HG02588 (cell line): ENCODE data around the gene MAPKAPK5.
"Not testable (repeated sequence)": the region's sequence is repeated elsewhere in the genome, so short reads cannot be mapped to it uniquely, and the experiment has no call there.

ENCODE experiments used
- ATAC-seq: cut with Tn5 transposase; IDR thresholded peaks from one replicate; pipeline ENCODE4 v1.9.1; 2021; ENCODE audit warnings: mild to moderate bottlenecking, moderate library complexity; ENCODE audit not compliant: unreplicated experiment

The MAPKAPK5 gene

GRCh38 chr12:111881716-111882115 lies 39.7 kb downstream of the MAPKAPK5 start:
- ATAC-seq = no peak

- ATAC-seq = no peak
Measured at GRCh38 chr12:111886662-111887545, 44.9 kb downstream of the MAPKAPK5 start.

- ATAC-seq = no peak
Measured at GRCh38 chr12:111887926-111888745, 46.1 kb downstream of the MAPKAPK5 start.

- ATAC-seq = no peak
Measured at GRCh38 chr12:111893287-111893686, 51.3 kb downstream of the MAPKAPK5 start.

GRCh38 chr12:111894556-111894955 lies 52.5 kb downstream of the MAPKAPK5 start:
- no peak for ATAC-seq

GRCh38 chr12:111901182-111901581 lies 59.2 kb downstream of the MAPKAPK5 start:
- ATAC-seq = no peak

GRCh38 chr12:111904446-111904975 lies 62.5 kb downstream of the MAPKAPK5 start:
- no peak for ATAC-seq

GRCh38 chr12:111905502-111905901 lies 63.5 kb downstream of the MAPKAPK5 start:
- ATAC-seq = no peak

GRCh38 chr12:111907740-111908139 lies 65.7 kb downstream of the MAPKAPK5 start:
- ATAC-seq = no peak

GRCh38 chr12:111925171-111925570 lies 83.1 kb downstream of the MAPKAPK5 start:
- no peak for ATAC-seq

- no peak for ATAC-seq
Measured at GRCh38 chr12:111926631-111927030, 84.6 kb downstream of the MAPKAPK5 start.

- no peak for ATAC-seq
Measured at GRCh38 chr12:111927346-111927745, 85.3 kb downstream of the MAPKAPK5 start.

- no peak for ATAC-seq
Measured at GRCh38 chr12:111932241-111932640, 90.2 kb downstream of the MAPKAPK5 start.

- no peak for ATAC-seq
Measured at GRCh38 chr12:111936869-111937268, 94.8 kb downstream of the MAPKAPK5 start.

- ATAC-seq = no peak
Measured at GRCh38 chr12:111937429-111937828, 95.4 kb downstream of the MAPKAPK5 start.

GRCh38 chr12:111942557-111942956 lies 100.5 kb downstream of the MAPKAPK5 start:
- no peak for ATAC-seq

- no peak for ATAC-seq
Measured at GRCh38 chr12:111943929-111944328, 101.9 kb downstream of the MAPKAPK5 start.

- not testable (repeated sequence) for ATAC-seq
Measured at GRCh38 chr12:111950961-111951676, 109.1 kb downstream of the MAPKAPK5 start.
